HG02610 (cell line): ENCODE data around the gene LRBA.

Experiments used
- ATAC-seq: cut with Tn5 transposase; IDR thresholded peaks from one replicate; pipeline ENCODE4 v1.9.1; 2021; ENCODE audit warnings: mild to moderate bottlenecking, moderate library complexity; ENCODE audit not compliant: unreplicated experiment

LRBA gene

GRCh38 chr4:150310159-150310895 lies 704.8 kb downstream of the LRBA start:
- no peak for ATAC-seq

DNA sequence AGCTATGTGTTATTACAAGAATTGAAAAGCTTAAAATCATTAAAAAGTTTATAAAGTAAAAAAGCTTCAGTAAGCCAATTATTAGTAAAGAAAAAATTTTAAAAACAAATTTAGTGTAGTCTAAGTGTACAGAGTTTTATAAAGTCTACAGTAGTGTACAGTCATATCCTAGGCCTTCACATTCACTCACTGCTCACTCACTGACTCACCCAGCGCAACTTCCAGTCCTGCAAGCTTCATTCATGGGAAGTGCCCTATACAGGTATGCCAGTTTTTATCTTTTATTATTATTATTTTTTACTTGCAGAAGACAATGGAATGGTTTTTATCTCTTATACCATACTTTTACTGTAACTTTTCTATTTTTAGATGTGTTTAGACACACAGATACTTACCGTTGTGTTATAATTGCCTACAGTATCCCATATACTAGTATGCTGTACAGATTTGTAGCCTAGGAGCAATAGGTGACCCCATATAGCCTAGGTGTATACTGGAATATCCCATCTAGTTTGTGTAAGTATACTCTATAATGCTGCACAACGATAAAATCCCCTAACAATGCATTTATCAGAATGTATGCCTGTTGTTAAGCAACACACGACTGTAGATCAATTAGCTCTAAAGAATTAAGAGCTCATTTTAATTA lies 706.1 kb downstream of the LRBA start:
- no peak for ATAC-seq

GRCh38 chr4:150306719-150307118 lies 708.4 kb downstream of the LRBA start:
- ATAC-seq = no peak

DNA sequence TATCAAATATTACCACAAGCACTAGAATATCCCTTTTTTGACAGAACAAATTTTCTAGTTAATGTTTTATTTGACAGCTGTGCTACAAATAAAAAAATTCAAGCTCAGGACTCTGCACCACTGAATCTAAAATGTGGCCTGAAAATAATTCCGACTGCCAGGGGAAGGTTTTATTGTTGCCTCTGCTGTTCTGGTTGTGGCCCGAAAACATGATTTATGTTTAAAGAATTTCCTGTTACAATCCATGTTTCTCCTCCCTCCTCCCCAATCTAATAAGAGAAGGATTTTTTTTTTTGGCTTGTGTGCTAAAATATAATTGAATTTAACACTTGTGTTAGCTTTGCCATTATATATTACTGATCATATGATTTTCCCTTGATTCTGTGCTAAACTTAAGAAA lies 709.1 kb downstream of the LRBA start:
- no peak for ATAC-seq

DNA sequence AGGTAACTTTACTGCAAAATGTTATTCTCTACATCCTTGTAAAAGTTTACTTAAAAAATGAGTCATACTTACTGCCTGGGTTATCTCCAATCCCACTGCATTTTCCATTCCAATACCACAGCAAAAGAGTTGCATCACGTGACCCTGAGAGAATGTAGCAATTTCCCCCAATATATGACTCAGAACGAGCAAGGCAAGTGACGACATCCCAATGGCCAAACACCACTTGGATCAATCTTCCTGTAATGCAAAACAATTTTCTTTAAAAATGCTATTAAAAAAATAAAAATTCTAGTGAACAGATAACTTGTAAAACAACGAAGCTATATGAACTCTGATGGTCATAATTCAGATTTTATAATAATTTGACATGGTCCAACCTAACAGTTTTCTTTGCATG lies 712.5 kb downstream of the LRBA start:
- ATAC-seq = no peak

- ATAC-seq = no peak
These were observed 715.3 kb downstream of the LRBA start for GRCh38 chr4:150299816-150300215.

GRCh38 chr4:150297861-150298474 lies 717.1 kb downstream of the LRBA start:
- no peak for ATAC-seq

DNA sequence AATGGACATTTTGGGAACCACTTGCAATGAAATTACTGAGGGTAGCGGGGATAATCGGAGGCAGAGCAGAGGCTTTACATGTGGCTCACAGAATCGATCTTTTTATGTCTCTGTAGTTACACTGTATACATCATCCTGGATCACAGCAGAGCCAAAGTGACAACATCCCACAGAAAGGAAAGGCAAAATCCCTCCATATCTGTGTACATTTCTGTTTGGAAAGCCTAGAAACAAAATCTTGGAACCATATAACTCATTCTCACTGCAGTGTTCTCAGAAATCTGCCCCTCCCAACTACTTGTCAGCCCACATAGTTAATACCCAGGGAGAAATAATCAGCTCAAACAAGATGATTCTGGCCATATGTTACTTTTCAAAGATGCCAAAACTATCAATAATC lies 725.2 kb downstream of the LRBA start:
- ATAC-seq = no peak

GRCh38 chr4:150289198-150289597 lies 725.9 kb downstream of the LRBA start:
- ATAC-seq = no peak

DNA sequence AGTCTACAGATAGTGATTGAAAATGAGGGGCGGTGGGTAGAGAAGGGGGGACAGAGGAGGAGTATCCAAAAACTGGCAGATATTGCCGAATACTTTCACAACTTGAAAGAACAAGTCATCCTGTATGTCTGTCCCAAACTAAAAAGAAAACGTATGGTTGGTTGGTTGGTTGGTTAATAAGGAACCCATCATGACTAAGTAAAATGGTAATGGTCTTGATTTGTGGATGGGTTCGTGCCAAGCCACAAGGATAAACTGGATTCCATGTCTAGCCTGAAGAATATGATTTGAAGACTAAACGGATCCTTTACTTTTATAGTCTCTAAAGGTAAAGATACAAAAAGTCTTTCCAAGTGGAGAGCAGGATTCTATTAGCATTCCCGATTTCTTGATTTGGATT lies 728.4 kb downstream of the LRBA start:
- no peak for ATAC-seq

DNA sequence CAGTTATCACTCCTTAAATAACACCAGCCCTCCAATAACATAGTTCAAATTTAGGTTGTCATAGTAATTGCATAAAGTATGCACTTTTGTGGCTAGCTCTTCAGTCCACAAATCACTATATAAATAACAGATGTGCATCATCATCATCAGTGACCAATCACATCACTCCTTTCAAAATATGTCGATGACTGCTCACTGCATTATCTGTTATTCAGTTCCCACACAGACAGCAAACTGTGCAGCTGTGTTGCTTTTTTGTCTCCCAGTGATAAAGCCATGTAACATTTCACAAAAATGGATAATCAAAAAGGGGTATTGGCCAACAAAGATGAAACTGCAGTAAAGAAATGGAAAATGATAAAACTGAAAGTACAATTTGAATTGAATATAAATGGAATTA lies 731.4 kb downstream of the LRBA start:
- no peak for ATAC-seq

GRCh38 chr4:150280975-150281374 lies 734.1 kb downstream of the LRBA start:
- no peak for ATAC-seq

GRCh38 chr4:150280081-150280895 lies 734.8 kb downstream of the LRBA start:
- ATAC-seq = no peak

DNA sequence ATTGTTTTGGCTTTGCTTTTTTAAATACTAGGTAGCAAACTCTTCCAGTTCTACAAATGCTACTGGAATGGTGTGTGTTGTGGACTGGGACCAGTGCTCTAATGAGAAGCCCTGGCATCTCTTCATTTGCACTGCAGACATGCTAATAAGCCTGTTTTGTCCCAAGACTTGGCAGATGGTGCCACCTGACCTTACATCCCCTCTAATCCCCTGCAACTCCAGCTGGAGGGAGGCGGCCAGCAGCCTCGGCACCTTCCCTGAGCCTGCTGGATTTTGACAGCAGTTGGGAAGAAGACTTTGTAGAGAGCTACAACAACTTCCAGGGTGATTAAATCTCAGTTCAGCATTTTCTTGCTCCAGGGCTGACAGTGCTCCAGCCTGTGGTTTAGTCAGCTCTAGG lies 736.9 kb downstream of the LRBA start:
- no peak for ATAC-seq

DNA sequence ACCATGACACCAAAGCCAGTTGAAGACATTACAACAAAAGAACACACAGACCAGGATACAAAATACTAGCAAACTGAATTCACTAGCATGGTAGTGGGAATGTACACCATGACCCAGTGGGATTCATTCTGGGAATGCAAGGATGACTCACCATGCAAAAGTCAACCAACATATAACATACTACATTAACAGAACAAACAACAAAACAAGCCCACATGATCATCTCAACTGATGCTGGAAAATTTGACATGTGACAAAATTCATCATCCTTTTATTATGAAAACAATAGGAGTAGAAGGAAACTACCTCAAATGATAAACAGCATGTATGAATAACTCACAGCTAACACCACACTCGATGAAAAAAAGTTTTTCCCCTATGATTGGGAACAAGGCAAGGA lies 746.6 kb downstream of the LRBA start:
- peak; percentile 66 for ATAC-seq

- ATAC-seq = no peak
These were observed 749.3 kb downstream of the LRBA start for GRCh38 chr4:150265806-150266205.

- ATAC-seq = no peak
These were observed 750.4 kb downstream of the LRBA start for GRCh38 chr4:150264595-150265161.

GRCh38 chr4:150262611-150263010 lies 752.5 kb downstream of the LRBA start:
- no peak for ATAC-seq

- no peak for ATAC-seq
These were observed 753.5 kb downstream of the LRBA start for GRCh38 chr4:150261571-150261970.

DNA sequence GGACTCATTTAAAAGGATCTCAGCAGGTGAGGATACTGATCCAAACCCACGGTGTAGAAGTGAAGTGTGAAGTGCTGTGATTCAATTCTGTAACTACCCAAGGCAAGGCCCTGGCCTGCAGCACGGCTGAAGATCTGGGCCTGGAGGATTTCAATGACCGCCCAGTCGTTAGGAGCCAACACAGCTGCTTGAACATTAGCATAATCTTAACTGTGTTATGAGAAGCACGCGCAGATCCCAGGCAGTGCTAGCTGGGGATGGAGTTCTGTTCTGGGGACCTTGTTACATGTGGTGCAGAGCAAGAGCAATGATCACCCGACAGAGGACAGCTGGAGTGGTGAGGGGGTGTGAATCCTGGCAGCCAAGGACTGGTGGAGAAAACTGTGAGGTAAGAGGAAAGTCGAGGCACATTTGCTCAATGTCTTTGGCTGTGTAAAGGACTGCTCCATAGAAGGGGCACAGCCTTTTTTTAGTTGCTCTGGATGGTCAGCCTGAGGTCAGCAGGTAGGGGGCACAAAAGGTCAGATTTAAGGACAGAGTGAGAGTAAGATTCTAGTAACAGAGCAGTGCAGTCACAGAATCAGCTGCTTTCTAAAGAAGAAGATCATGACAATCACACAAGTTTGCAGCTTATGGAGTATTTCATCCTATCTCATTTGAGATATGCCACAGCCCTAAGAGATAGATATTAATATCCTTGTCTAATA lies 755.1 kb downstream of the LRBA start:
- ATAC-seq = no peak
